SU-DHL-6 (cell line): Measurements from ENCODE around the gene EN2.

Experiments used
- H2AFZ ChIP-seq: fragments of 200-600 bp; sonication (generic); 2 replicates; pipeline ENCODE4 v1.6.1; 2014; ENCODE audit warnings: low read depth, mild to moderate bottlenecking, moderate library complexity, mixed read lengths, antibody characterized with exemption, low read length; ENCODE audit not compliant: severe bottlenecking
- H3F3A ChIP-seq: fragments of 200-600 bp; shearing (Covaris generic); 2 replicates; pipeline ENCODE4 v1.6.0; 2016; ENCODE audit warnings: antibody characterized with exemption, mild to moderate bottlenecking; ENCODE audit not compliant: insufficient read depth
- H3K27ac ChIP-seq: fragments of 200-600 bp; sonication (generic); 2 replicates; pipeline ENCODE4 v1.5.1; 2016; ENCODE audit warnings: low read depth, mild to moderate bottlenecking, low read length, moderate library complexity, mixed read lengths
- H3K27me3 ChIP-seq: fragments of 200-600 bp; sonication (generic), shearing (Covaris generic); 2 replicates; pipeline ENCODE4 v1.6.0; 2014; ENCODE audit warnings: mild to moderate bottlenecking, low read length
- H3K36me3 ChIP-seq: fragments of 200-600 bp; sonication (generic); 2 replicates; pipeline ENCODE4 v1.6.1; 2014; ENCODE audit warnings: mild to moderate bottlenecking, low read length, mixed read lengths
- H3K4me2 ChIP-seq: fragments of 300-600, 200-600 bp; shearing (Covaris generic), sonication (generic); 2 replicates; pipeline ENCODE4 v1.6.0; 2014; ENCODE audit warnings: low read length, low read depth, mild to moderate bottlenecking; ENCODE audit not compliant: poor library complexity, severe bottlenecking
- H3K4me3 ChIP-seq: fragments of 200-600 bp; sonication (generic); 2 replicates; pipeline ENCODE4 v1.5.1; 2014; ENCODE audit warnings: antibody characterized with exemption, low read length, mild to moderate bottlenecking, mixed read lengths; ENCODE audit not compliant: insufficient read depth, poor library complexity, severe bottlenecking
- H3K79me2 ChIP-seq: fragments of 200-600 bp; sonication (generic); 2 replicates; pipeline ENCODE4 v1.6.1; 2014; ENCODE audit warnings: mild to moderate bottlenecking, low read length, moderate library complexity; ENCODE audit not compliant: insufficient read depth
- H3K9ac ChIP-seq: fragments of 200-600 bp; sonication (generic); 2 replicates; pipeline ENCODE4 v1.7.0; 2014; ENCODE audit warnings: mild to moderate bottlenecking, low read length
- H3K9me2 ChIP-seq: fragments of 200-600 bp; sonication (generic); replicated peaks from 2 replicates; pipeline ENCODE4 v1.6.1; 2014; ENCODE audit warnings: low read length; ENCODE audit not compliant: insufficient read depth
- H3K9me3 ChIP-seq: fragments of 200-600 bp; sonication (generic); 2 replicates; pipeline ENCODE4 v1.6.1; 2014; ENCODE audit warnings: low read length, mixed read lengths; ENCODE audit not compliant: insufficient read depth
- H4K20me1 ChIP-seq: fragments of 200-600 bp; sonication (generic); 2 replicates; pipeline ENCODE4 v1.6.1; 2014; ENCODE audit warnings: low read depth, mild to moderate bottlenecking, antibody characterized with exemption, low read length, moderate library complexity, mixed read lengths
- CTCF ChIP-seq: fragments of 200-600 bp; sonication (generic); IDR thresholded peaks from one replicate; pipeline ENCODE4 v1.5.1; 2017; ENCODE audit warnings: antibody characterized with exemption, mild to moderate bottlenecking, low read length, moderate library complexity; ENCODE audit not compliant: insufficient read depth, poor library complexity, severe bottlenecking
- EZH2phosphoT487 ChIP-seq: fragments of 200-600 bp; sonication (generic), shearing (Covaris generic); conservative IDR thresholded peaks from 2 replicates; pipeline ENCODE4 v1.6.1; 2018; ENCODE audit warnings: mild to moderate bottlenecking, antibody characterized with exemption, low read length, moderate library complexity, mixed read lengths

EN2 gene

DNA sequence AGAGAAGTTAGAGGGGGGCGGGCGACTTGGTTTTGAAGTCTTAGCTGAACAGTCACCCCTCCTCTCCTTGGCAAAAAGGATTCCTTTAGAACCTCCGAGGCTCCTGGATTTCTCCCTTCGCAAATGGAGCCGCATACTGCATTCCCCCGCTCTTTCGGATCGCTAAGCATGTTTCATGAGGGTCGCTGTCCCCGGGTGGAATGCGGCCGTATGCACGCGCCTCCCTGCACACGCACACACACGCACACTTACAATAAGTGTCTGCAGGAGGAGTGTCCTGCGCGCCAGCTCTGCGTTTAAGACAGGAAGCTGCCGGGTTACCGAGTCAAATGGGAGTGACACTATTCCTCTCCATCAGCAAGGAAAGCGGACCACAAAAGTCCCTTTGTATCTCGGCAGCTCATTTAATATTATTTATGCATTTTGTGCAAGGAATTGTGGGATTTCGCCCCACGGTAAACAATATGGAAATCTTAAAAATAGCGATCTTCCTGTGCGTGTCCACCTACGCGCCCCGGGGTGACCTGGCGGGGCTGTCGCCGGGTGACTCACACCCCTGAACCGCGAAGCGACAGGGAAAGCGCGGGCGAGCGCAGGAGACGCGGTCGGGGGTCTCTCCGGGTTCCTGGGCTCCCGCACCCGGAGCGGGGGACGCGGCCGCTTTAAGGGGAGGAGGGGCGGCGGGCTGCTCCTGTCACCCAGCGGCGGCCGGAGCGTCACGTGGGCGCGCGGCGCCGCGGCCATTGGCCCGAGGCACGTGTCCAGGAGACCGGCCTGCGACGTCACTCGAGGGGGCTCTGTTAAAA is 988 bp upstream of the EN2 start:
- no peak overlapping the region for H2AFZ ChIP-seq
- H3K36me3 ChIP-seq, result no peaks in the 10 kb centered on the region
- H3K4me3 ChIP-seq, result no peak overlapping the region
- TF ChIP-seq EZH2phosphoT487 (no peak), CTCF (no peak)
- H3K27me3 ChIP-seq, result no peaks in the 10 kb centered on the region
- H3K4me2 ChIP-seq, result no peak overlapping the region
- no peaks in the 10 kb centered on the region for H3K9me3 ChIP-seq
- no peak overlapping the region for H3K9ac ChIP-seq
- H3F3A ChIP-seq, result no peaks in the 10 kb centered on the region
- H4K20me1 ChIP-seq, result no peaks in the 10 kb centered on the region
- H3K27ac ChIP-seq, result no peak overlapping the region
- no peaks in the 10 kb centered on the region for H3K9me2 ChIP-seq
- no peaks in the 10 kb centered on the region for H3K79me2 ChIP-seq

DNA sequence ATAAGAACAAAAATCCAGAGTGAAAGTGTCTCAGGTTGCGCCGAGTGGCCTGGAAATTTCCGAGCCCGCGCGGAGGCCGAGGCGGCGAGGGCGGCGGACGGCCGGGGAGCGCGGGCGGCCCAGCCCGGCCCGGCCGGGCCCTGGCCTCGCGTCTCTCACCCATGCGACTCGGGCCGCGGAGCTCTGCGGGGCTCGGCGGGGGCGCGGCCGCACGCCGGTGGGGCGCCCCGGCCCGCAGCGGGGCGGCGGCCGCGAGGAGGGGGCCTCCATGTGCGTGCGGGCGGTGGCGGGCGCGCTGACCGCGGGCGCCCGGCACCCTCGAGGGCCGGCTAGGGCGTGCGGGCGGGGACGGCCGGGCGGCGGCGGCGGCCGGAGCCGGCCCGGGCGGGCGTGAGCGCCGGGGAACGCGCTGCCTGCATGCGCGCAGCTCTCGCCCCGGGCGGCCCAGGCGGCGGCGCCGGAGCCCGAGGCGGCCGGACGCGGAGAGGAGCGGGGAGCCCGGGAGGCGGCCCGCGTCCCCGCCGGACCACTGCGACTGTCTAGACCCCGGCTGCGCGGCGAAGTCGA is 302 bp upstream of the EN2 start:
- Histone ChIP-seq H3K4me2 (no peak overlapping the region), H3K9me2 (no peaks in the 10 kb centered on the region), H4K20me1 (no peaks in the 10 kb centered on the region), H3K9me3 (no peaks in the 10 kb centered on the region), H3K36me3 (no peaks in the 10 kb centered on the region), H3F3A (no peaks in the 10 kb centered on the region), H3K4me3 (no peak overlapping the region), H2AFZ (no peak overlapping the region), H3K27ac (no peak overlapping the region), H3K9ac (no peak overlapping the region), H3K79me2 (no peaks in the 10 kb centered on the region), H3K27me3 (no peaks in the 10 kb centered on the region)
- TF ChIP-seq EZH2phosphoT487 (no peak), CTCF (no peak)

DNA sequence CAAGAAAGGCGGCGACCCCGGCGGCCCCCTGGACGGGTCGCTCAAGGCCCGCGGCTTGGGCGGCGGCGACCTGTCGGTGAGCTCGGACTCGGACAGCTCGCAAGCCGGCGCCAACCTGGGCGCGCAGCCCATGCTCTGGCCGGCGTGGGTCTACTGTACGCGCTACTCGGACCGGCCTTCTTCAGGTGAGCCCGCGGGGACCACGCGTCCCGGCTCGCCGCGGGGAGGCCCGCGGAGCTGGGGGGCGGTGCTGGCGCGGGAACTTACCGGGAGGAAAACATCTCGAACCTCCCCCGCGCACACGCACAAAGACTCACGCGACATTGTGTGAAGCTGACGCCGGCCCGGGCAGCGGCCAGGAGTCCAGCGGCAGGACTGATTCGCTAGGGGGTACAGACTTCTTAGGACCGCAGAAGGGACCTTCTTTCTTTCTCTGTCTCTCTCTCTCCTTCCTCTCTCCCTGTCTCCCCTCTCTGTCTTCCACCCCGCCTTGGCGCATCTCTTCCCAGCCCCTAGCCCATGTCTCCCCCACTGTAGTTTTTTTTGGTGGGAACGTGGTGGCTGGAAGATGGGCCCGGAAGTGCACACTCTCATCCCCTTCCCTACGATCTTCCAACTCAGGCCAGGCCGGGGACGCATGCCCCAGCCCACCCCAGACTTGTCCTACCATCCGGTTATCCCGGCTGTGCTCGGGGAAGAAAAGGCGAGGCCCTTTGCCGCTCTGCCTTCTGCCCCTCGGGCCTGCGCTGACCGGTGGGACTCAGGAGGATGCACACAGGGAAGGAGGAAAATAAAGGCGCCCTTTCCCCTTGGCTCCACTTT is 1.2 kb downstream of the EN2 start:
- Histone ChIP-seq H3F3A (no peaks in the 10 kb centered on the region), H3K27ac (no peak overlapping the region), H3K4me3 (no peak overlapping the region), H2AFZ (no peak overlapping the region), H3K9ac (no peak overlapping the region), H3K27me3 (no peaks in the 10 kb centered on the region), H3K9me3 (no peaks in the 10 kb centered on the region), H3K79me2 (no peaks in the 10 kb centered on the region), H3K4me2 (no peak overlapping the region), H3K9me2 (no peaks in the 10 kb centered on the region), H4K20me1 (no peaks in the 10 kb centered on the region), H3K36me3 (no peaks in the 10 kb centered on the region)
- no peak for TF ChIP-seq EZH2phosphoT487
- no peak for TF ChIP-seq CTCF
